ENCODE results near the gene MOB3B.

The MOB3B gene

DNA sequence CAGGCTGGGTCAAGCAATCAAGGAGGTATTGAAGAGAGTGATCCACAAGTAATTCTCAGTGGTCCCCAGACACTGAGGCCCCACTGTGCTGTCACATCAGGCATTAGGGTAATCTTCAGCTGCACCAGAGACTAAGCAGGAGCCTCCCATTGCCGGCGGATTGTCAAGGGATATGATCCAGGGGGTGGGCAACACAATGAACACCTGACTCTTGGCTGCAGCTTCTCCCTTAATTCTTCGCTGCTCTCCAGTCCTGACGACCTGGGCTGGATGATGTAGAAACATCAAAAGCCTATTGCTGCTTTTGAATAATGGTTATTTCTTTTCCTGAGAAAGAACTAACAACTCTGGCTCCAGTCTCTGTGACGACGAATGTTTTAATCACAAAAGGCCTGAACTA lies 83.9 kb downstream of the MOB3B start:
- DNase-seq (ENCODE audit: low spot score) = no peak

GRCh38 chr9:27445057-27445595 lies 84.5 kb downstream of the MOB3B start:
- DNase-seq (ENCODE audit: low spot score) = no peak

GRCh38 chr9:27442464-27442863 lies 87.2 kb downstream of the MOB3B start:
- no peak for DNase-seq (ENCODE audit: low spot score)

DNA sequence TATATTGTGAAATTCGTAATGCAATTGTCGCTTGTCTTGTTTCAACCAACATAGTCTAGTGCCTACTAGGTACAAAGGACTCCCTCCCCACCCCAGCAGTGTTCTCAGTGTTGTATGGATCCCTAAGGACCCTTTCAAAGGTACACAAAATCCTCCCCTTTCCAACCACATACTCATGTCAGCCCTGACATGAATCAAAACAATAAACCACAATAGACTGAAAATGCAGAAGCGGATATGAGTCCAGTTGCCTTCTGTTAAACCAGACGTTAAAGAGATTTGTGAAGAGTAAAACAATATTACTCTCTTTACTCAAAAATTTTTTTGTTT lies 87.9 kb downstream of the MOB3B start:
- no peak for DNase-seq (ENCODE audit: low spot score)

GRCh38 chr9:27440888-27441740 lies 88.5 kb downstream of the MOB3B start:
- DNase-seq (ENCODE audit: low spot score) = no peak

- no peak for DNase-seq (ENCODE audit: low spot score)
These were observed 91.1 kb downstream of the MOB3B start for GRCh38 chr9:27438522-27438921.

GRCh38 chr9:27437652-27438373 lies 91.8 kb downstream of the MOB3B start:
- DNase-seq (ENCODE audit: low spot score) = no peak

DNA sequence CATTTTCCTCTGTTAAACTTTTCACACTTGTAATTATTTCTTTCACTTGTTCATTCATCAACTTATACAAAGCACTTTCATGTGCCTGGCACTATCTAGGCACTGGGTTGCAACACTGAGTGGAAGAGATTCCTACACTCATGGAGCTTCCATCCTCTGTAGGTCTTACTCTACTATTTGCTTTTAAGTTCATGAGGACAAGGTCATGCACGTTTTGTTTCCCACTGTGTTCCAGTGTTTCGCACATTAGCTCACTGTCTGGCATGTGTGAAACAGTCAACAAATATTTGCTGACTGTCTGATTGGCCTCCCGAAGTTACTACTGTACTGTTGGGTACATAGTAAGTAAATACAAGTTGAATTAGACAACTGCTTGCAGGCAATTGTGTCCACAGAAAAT lies 93.4 kb downstream of the MOB3B start:
- no peak for DNase-seq (ENCODE audit: low spot score)

- DNase-seq (ENCODE audit: low spot score) = no peak
These were observed 95.8 kb downstream of the MOB3B start for GRCh38 chr9:27433631-27434325.

- no peak for DNase-seq (ENCODE audit: low spot score)
These were observed 97.3 kb downstream of the MOB3B start for GRCh38 chr9:27432308-27432707.

DNA sequence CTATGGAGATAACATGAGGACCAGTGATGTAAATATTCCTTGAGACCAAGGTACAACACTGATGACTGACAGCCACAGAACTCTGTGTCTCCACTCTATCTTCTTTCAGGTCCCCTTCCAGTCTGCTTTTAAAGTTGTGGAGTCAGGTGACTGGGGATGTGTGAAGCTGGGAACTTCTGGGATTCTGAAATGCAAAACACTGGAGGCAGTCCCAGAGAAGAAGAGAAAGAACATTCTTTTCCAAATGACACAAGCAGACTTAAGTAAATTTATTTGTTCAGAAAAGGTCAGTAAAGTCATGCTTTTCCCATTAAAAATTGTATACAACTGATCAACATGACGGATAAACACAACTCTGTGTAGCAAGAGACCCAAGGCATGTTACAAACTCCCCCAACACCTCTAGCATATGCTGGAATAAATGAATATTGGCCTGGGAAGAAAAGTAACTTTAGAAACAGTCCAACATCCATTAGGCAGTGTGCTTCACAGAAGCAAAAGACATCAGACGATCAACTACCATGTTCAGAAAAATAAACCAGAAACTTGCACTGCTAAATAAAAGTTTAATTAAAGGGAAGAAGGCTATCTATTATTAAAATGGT lies 98.0 kb downstream of the MOB3B start:
- no peak for DNase-seq (ENCODE audit: low spot score)

- DNase-seq (ENCODE audit: low spot score) = no peak
These were observed 98.7 kb downstream of the MOB3B start for GRCh38 chr9:27430750-27431535.

GRCh38 chr9:27429917-27430316 lies 99.7 kb downstream of the MOB3B start:
- no peak for DNase-seq (ENCODE audit: low spot score)

- DNase-seq (ENCODE audit: low spot score) = no peak
These were observed 100.2 kb downstream of the MOB3B start for GRCh38 chr9:27429436-27429835.

DNA sequence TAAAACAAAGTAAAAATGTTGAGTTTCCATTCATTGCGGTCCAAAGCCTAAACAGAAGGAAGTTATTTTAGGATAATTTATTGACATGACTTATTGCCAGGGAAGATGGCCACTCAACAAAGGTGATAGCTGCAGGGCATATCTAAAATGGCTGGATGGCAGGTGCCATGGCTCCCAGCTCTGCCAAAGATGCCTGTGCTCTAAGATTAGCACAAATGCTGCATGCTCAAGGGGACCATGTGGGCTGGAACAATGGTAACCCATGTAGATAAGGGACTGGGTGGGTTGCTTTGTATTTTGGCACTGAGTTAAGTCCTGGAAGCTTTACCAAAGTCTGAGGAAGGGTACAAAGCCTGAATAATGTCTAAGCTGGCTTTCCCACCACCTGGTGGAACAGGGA lies 101.1 kb downstream of the MOB3B start:
- DNase-seq (ENCODE audit: low spot score) = no peak

GRCh38 chr9:27427272-27427643 lies 102.4 kb downstream of the MOB3B start:
- no peak for DNase-seq (ENCODE audit: low spot score)

DNA sequence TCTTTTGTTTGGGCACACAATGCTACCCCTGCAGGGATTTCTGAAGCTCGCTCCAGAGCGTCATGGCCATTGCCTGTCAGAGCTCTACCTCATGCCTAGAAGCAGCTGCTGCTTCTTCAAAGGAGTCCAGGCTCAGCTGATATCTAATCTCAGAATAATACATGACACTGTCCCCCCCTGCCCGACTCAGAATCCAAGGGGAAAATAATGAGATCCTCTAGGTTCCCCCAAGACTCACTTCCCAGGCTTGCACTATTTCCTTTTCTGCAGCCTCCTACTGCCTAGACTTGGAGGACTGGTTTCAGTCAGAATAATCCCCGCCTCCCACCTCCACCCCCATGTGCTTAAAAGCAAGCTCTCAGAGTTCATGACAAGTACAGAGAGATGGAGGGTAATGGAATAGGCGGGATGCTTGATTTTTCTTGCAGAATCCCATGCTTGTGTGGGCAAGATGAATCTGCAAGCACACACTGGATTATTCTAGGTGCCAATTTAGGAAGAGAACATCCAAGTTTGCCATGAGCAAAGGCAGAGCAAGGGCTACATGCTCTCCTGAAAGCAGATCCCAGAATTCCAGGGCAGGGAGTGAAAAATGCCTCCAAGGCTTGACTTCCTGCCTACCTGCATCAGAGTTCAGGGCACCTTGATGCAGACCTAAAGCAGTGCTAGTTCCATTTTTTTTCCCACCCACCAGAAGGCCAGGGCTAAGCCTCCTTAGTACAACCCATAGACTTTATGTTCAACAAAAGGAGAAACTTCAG lies 102.9 kb downstream of the MOB3B start:
- DNase-seq (ENCODE audit: low spot score) = no peak

DNA sequence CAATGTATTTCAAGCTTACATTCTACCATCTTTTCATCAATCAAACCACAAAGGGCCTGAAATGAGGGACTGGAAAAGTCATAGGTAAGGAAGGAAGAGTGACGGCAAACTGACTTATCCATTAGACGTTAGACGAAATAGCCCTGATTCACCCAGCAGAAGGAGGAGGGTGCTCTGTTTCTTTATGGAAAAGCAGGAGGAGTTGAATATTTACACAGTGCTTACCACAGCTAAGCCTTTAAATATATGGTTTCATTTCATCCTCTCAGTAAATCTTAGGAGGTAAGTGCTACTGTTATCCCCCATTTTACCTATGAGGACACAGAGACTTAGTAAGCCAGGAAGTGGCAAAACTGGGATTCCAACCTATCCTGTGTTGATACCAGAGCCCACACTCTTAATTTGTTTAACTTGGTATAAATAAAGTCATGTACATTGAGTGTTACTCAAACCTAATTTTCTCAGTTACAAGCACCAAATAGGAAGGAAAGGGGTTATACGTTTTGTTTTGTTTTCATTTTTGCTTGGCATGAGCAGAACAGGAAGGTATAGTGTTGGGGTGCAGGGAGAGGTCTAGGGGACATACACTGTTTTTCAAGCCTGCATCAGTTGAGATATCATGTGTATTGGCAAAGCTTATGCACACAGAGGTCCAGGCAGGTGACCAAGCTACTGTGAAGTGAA lies 103.6 kb downstream of the MOB3B start:
- no peak for DNase-seq (ENCODE audit: low spot score)

GRCh38 chr9:27423915-27424710 lies 105.5 kb downstream of the MOB3B start:
- DNase-seq (ENCODE audit: low spot score) = no peak
